ENCODE data around the gene NIPA2. TPM values are rescaled to one million over a fixed set of nuclear protein-coding genes. Genes with fewer than 3 reads are reported as not detected.

The NIPA2 gene
- total and polyA plus RNA-seq, 2 of the 8 experiments (the other 6 are each of a cell fraction or from before 2014, with no cell fraction given) = 38.5 to 81.7 TPM

DNA sequence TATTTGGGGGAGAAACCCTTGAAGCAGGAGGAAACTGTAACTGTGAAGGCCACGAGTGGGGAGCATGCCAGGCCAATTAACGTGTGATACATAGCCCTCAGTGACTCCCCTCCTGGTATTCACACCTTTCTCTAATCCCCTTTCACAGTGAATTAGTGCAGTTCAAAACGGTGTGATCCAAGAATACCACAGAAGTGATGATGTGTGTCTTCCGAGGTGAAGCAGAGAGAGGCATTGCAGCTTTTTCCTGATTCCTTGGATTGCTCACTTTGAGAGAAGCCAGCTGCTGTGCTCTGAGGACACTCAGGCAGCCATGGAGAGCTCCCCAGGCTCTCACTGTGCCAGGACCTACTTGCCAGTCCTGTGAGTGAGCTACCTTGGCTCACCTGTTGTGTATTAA lies 17.3 kb downstream of the NIPA2 start:
- Histone ChIP-seq H3K79me1 (ENCODE audit: low read depth, low read length) (no peaks in the 10 kb centered on the region; the same call in 1 of the 2 replicates), H2BK12ac (ENCODE audit: low read depth, low read length) (no peak overlapping the region), H3K79me2 (ENCODE audit: control insufficient read depth in 1 of 2, insufficient read depth in 2 of 2, low read length in 2 of 2) (peaks cover 0 to 12% of the 10 kb centered on the region in 2 experiments; a peak in 2 of 4 replicates), H4K5ac (ENCODE audit: insufficient read length, low read depth, low read length) (no peak overlapping the region), H2BK20ac (ENCODE audit: low read length) (no peak overlapping the region), H3K27me3 (replicated peaks in 1 of 4; ENCODE audit: control insufficient read depth in 3 of 4, extremely low read depth in 1 of 4, insufficient read depth in 3 of 4, low read length in 3 of 4) (no peaks in the 10 kb centered on the region), H2BK120ac (replicated peaks; ENCODE audit: low read depth, low read length) (no peak overlapping the region), H2AK5ac (ENCODE audit: low read depth, low read length) (no peak overlapping the region), H3K18ac (ENCODE audit: extremely low read depth, low read length) (no peak overlapping the region), H2AFZ (ENCODE audit: low read length) (no peak overlapping the region), H3K9me3 (ENCODE audit: insufficient read depth in 2 of 2, low read depth in 1 of 2, low read length in 1 of 2) (no peaks in the 10 kb centered on the region), H4K91ac (replicated peaks; ENCODE audit: insufficient read length, low read length) (no peak overlapping the region), H3K9ac (replicated peaks in 1 of 4; ENCODE audit: extremely low read depth in 1 of 4, low read depth in 3 of 4, low read length in 3 of 4) (no peak overlapping the region; a peak in 1 of 7 replicates), H3K4ac (replicated peaks; ENCODE audit: insufficient read length, low read depth, low read length) (no peak overlapping the region), H3K27ac (ENCODE audit: low read depth, low read length) (no peak overlapping the region), H3K23me2 (ENCODE audit: low read depth, low read length) (peaks cover 3% of the 10 kb centered on the region; the same call in 1 of the 2 replicates), H3K23ac (ENCODE audit: insufficient read length) (no peak overlapping the region), H3K14ac (ENCODE audit: insufficient read length) (no peak overlapping the region), H3K4me1 (replicated peaks in 1 of 4; ENCODE audit: control insufficient read depth in 3 of 4, insufficient read depth in 4 of 4, low read length in 3 of 4) (no peaks in the 10 kb centered on the region), H3K4me2 (ENCODE audit: insufficient read depth in 1 of 2, low read depth in 2 of 2, low read length in 2 of 2) (no peak overlapping the region), H4K8ac (ENCODE audit: extremely low read depth, insufficient read depth, low read length) (no peak overlapping the region), H3K56ac (replicated peaks; ENCODE audit: insufficient read length, low read depth, low read length) (no peak overlapping the region), H2BK15ac (ENCODE audit: low read length) (no peak overlapping the region), H3K4me3 (ENCODE audit: extremely low read depth in 1 of 4, insufficient read depth in 2 of 4, low read depth in 3 of 4, low read length in 4 of 4) (no peak overlapping the region), H3K36me3 (ENCODE audit: control insufficient read depth in 2 of 4, insufficient read depth in 4 of 4, low read length in 3 of 4) (peaks cover 8 to 42% (median 19%) of the 10 kb centered on the region in 4 experiments; a peak in 6 of 8 replicates), H2BK5ac (ENCODE audit: low read depth, low read length) (no peak overlapping the region), H4K20me1 (replicated peaks in 1 of 2; ENCODE audit: control insufficient read depth in 1 of 2, insufficient read depth in 2 of 2, low read length in 2 of 2) (peaks cover 0 to 3% of the 10 kb centered on the region in 2 experiments)
- CTCF ChIA-PET (ENCODE audit: partially characterized antibody) = interaction anchor here (0.6 to 0.9 kb wide), 2 partner anchors 45 to 904 kb away, joined by 3 read pairs; no protein-coding TSS in a partner anchor
- no peak for DNase-seq (ENCODE audit: low read depth in 1 of 2, low spot score in 2 of 2)
- WGBS, 2 experiments (ENCODE audit: extremely low coverage in 1 of 2, insufficient coverage in 1 of 2, insufficient read length in 1 of 2, insufficient replicate concordance in 2 of 2, low coverage in 1 of 2, low lambda C conversion rate in 2 of 2, missing lambda C conversion rate in 1 of 2) = 85% methylated on average over 4 of the region's 4 CpGs; no CpG with 5 or more reads in 1 of the 2 experiments
- no peak for FAIRE-seq
- POLR2A ChIA-PET (ENCODE audit: partially characterized antibody) = interaction anchor here (0.6 to 1.7 kb wide), 4 partner anchors 10 to 48 kb away, joined by 3 to 6 read pairs (median 4); no protein-coding TSS in a partner anchor
- TF ChIP-seq RBBP5 (IDR thresholded peaks at IDR 0.05; ENCODE audit: borderline replicate concordance, low read depth, low read length) (no peak), CHD2 (IDR thresholded peaks at IDR 0.05; ENCODE audit: low read length) (no peak), PHF8 (conservative IDR thresholded peaks at IDR 0.05; ENCODE audit: low read depth, low read length) (no peak), TCF12 (IDR thresholded peaks at IDR 0.05; ENCODE audit: low read depth, low read length) (no peak), ASH2L (IDR thresholded peaks at IDR 0.05; ENCODE audit: low read length) (no peak), CEBPB (IDR thresholded peaks at IDR 0.05; ENCODE audit: low read depth, low read length) (no peak), KDM5A (IDR thresholded peaks at IDR 0.05; ENCODE audit: low read length) (no peak), TBP (IDR thresholded peaks at IDR 0.05; ENCODE audit: low read depth, low read length) (no peak), TEAD4 (IDR thresholded peaks at IDR 0.05; ENCODE audit: low read depth, low read length) (no peak), POU5F1 (IDR thresholded peaks at IDR 0.05; ENCODE audit: low read depth, low read length) (no peak)
- TF ChIP-seq, protein P1, sequence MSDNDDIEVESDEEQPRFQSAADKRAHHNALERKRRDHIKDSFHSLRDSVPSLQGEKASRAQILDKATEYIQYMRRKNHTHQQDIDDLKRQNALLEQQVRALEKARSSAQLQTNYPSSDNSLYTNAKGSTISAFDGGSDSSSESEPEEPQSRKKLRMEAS (IDR thresholded peaks at IDR 0.05) = no peak

Data from H1 (cell line).